ENCODE results near the gene SAP30. TPM values are rescaled to one million over a fixed set of nuclear protein-coding genes. Genes with fewer than 3 reads are reported as not detected.

SAP30 gene
- total and polyA plus RNA-seq, 9 of the 15 experiments (the other 6 are each of a cell fraction or from before 2014, with no cell fraction given): 5.9 to 51.1 (median 32.6) TPM

DNA sequence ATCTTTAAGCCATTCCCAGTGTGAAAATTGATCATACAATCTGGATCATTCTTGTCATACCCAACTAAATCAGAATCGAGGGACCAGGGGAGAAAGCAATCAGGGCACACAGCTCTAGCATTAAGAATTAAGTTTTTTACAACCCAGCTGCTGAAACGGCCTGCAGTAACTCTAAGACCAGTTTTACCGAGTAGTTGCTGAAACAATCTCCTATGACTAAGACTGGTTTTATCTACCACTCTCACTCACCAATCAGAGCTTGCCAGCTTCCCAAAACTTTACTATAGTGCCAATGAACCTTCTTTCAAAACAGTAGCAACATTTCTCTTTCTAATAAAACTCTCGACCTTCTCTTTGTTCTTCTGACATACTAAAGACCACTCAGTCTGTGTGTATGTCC, 2.8 kb upstream of the SAP30 start:
- H3K36me3 ChIP-seq (ENCODE audit: control insufficient read depth, insufficient read depth, low read length): no peaks in the 10 kb centered on the region
- peak in 2 of 4 experiments; percentile 22 to 23 for DNase-seq (ENCODE audit: extremely low read depth in 1 of 4, low spot score in 3 of 4)
- TF ChIP-seq POLR2H (tag; IDR thresholded peaks at IDR 0.05; ENCODE audit: low read depth): no peak
- TF ChIP-seq, protein P1, sequence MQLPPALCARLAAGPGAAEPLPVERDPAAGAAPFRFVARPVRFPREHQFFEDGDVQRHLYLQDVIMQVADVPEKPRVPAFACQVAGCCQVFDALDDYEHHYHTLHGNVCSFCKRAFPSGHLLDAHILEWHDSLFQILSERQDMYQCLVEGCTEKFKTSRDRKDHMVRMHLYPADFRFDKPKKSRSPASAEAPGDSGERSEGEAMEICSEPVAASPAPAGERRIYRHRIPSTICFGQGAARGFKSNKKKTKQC (CRISPR knock-in tag; IDR thresholded peaks at IDR 0.05): no peak
- TF ChIP-seq, protein P2, sequence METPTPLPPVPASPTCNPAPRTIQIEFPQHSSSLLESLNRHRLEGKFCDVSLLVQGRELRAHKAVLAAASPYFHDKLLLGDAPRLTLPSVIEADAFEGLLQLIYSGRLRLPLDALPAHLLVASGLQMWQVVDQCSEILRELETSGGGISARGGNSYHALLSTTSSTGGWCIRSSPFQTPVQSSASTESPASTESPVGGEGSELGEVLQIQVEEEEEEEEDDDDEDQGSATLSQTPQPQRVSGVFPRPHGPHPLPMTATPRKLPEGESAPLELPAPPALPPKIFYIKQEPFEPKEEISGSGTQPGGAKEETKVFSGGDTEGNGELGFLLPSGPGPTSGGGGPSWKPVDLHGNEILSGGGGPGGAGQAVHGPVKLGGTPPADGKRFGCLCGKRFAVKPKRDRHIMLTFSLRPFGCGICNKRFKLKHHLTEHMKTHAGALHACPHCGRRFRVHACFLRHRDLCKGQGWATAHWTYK (CRISPR knock-in tag; IDR thresholded peaks at IDR 0.05): no peak
- no peak for TF ChIP-seq PTBP1 (IDR thresholded peaks at IDR 0.05; ENCODE audit: low read depth, low read length)
- TF ChIP-seq, protein P3, sequence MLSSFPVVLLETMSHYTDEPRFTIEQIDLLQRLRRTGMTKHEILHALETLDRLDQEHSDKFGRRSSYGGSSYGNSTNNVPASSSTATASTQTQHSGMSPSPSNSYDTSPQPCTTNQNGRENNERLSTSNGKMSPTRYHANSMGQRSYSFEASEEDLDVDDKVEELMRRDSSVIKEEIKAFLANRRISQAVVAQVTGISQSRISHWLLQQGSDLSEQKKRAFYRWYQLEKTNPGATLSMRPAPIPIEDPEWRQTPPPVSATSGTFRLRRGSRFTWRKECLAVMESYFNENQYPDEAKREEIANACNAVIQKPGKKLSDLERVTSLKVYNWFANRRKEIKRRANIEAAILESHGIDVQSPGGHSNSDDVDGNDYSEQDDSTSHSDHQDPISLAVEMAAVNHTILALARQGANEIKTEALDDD (IDR thresholded peaks at IDR 0.05): peak; percentile 58
- peak; percentile 49 for TF ChIP-seq FOSL1 (tag; conservative IDR thresholded peaks at IDR 0.05)
- no peak for TF ChIP-seq MCM5 (IDR thresholded peaks at IDR 0.05; ENCODE audit: low read depth)
- TF ChIP-seq, protein P4, sequence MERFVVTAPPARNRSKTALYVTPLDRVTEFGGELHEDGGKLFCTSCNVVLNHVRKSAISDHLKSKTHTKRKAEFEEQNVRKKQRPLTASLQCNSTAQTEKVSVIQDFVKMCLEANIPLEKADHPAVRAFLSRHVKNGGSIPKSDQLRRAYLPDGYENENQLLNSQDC (CRISPR knock-in tag; IDR thresholded peaks at IDR 0.05): no peak
- TF ChIP-seq, protein P5, sequence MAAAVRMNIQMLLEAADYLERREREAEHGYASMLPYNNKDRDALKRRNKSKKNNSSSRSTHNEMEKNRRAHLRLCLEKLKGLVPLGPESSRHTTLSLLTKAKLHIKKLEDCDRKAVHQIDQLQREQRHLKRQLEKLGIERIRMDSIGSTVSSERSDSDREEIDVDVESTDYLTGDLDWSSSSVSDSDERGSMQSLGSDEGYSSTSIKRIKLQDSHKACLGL (CRISPR knock-in tag; IDR thresholded peaks at IDR 0.05; ENCODE audit: borderline replicate concordance, poor library complexity, severe bottlenecking): no peak
- no peak for TF ChIP-seq FOXJ3 (CRISPR knock-in tag; IDR thresholded peaks at IDR 0.05)
- TF ChIP-seq GTF2F1 (IDR thresholded peaks at IDR 0.05; ENCODE audit: low read depth, low read length): no peak
- no peak for TF ChIP-seq SMARCB1 (IDR thresholded peaks at IDR 0.05; ENCODE audit: insufficient read length, low read depth)
- TF ChIP-seq HEY1 (CRISPR knock-in tag; IDR thresholded peaks at IDR 0.05; ENCODE audit: borderline replicate concordance): no peak
- no peak for TF ChIP-seq ZNF79 (CRISPR knock-in tag; IDR thresholded peaks at IDR 0.05; ENCODE audit: low read depth)
- TF ChIP-seq ZNF77 (CRISPR knock-in tag; IDR thresholded peaks at IDR 0.05): no peak
- TF ChIP-seq TCFL5 (CRISPR knock-in tag; conservative IDR thresholded peaks at IDR 0.05): no peak
- TF ChIP-seq HDGF (IDR thresholded peaks at IDR 0.05): no peak
- TF ChIP-seq MAFF (IDR thresholded peaks at IDR 0.05; ENCODE audit: low read length): no peak
- TF ChIP-seq ZFP1 (CRISPR knock-in tag; IDR thresholded peaks at IDR 0.05): no peak
- peak; percentile 38 for TF ChIP-seq CBFA2T3 (IDR thresholded peaks at IDR 0.05)
- TF ChIP-seq JUND (IDR thresholded peaks at IDR 0.05; ENCODE audit: borderline replicate concordance, low read depth, low read length): peak; percentile 27; the same call in 1 of the 2 replicates
- no peak for TF ChIP-seq JUND (tag; IDR thresholded peaks at IDR 0.05; ENCODE audit: borderline replicate concordance, low read depth, low read length)
- POLR2A ChIA-PET: interaction anchor here (7.6 kb wide), 1 partner anchor 35 kb away, joined by 123 read pairs; the partner anchor contains the start of gene HMGB2
- H4K20me1 ChIP-seq (replicated peaks; ENCODE audit: control insufficient read depth, insufficient read depth, low read length): no peaks in the 10 kb centered on the region
- no peak overlapping the region for H3K9ac ChIP-seq (ENCODE audit: insufficient read depth in 1 of 2, low read depth in 2 of 2, low read length in 2 of 2)
- intact Hi-C loops (cut with micrococcal nuclease) (no loop called here), in situ Hi-C loops (cut with MboI) (loop anchor here (5.0 kb wide), 1 partner anchor 36 kb away; the partner anchor contains the start of gene HMGB2)
- ATAC-seq: no peak
- H3K4me2 ChIP-seq (ENCODE audit: insufficient read depth, low read length): peak overlapping the region; percentile 38; the same call in 1 of the 2 replicates
- no peak overlapping the region for H3K27ac ChIP-seq (ENCODE audit: extremely low read depth, low read depth, low read length)
- H3K79me2 ChIP-seq (ENCODE audit: control insufficient read depth, insufficient read depth, low read length): peaks cover 26% of the 10 kb centered on the region
- H3K9me1 ChIP-seq (ENCODE audit: control insufficient read depth, insufficient read depth, low read length): no peaks in the 10 kb centered on the region
- H3K4me1 ChIP-seq (replicated peaks in 1 of 2; ENCODE audit: control insufficient read depth in 2 of 2, insufficient read depth in 2 of 2, low read length in 2 of 2): peaks cover 3 to 6% of the 10 kb centered on the region in 2 experiments; a peak in 3 of 5 replicates
- H3K4me3 ChIP-seq: no peak overlapping the region
- H3K9me3 ChIP-seq (replicated peaks; ENCODE audit: control insufficient read depth, insufficient read depth, low read depth, low read length): no peaks in the 10 kb centered on the region
- CTCF ChIA-PET (ENCODE audit: low intra/inter-chr PET ratio): no interaction called here
- H2AFZ ChIP-seq (ENCODE audit: low read depth, low read length): peak overlapping the region; percentile 37
- no peaks in the 10 kb centered on the region for H3K27me3 ChIP-seq (ENCODE audit: control insufficient read depth in 2 of 2, insufficient read depth in 2 of 2, low read length in 2 of 2)
- 10% methylated on average over 4 of the region's 4 CpGs for WGBS (ENCODE audit: insufficient coverage, low coverage, missing lambda C conversion rate)
- no peak for FAIRE-seq
- no TSS peak for BruUV-seq (replicated peaks)
